ENCODE measurements around the gene CDH23. TPM values are rescaled to one million over a fixed set of nuclear protein-coding genes. Genes with fewer than 3 reads are reported as not detected.
A peak's percentile ranks its signal among the peaks of the same experiment; 100 is the strongest.

The CDH23 gene
- total and polyA plus RNA-seq, 10 of the 15 experiments (the other 5 are each of a cell fraction or from before 2014, with no cell fraction given): 0.09 to 0.40 (median 0.15) TPM; not detected in 1

- Histone ChIP-seq H3K4me3 (0 out of 2 replicates have a peak overlapping the region, but pooled peaks have one; percentile 13), H3K9ac (ENCODE audit: control insufficient read depth, insufficient read depth, low read length) (peak overlapping the region; percentile 73), H3K79me2 (ENCODE audit: control insufficient read depth, insufficient read depth, low read length) (no peaks in the 10 kb centered on the region), H2AFZ (ENCODE audit: control insufficient read depth, low read depth, low read length) (peak overlapping the region; percentile 70), H3K27me3 (replicated peaks in 1 of 2; ENCODE audit: control insufficient read depth in 2 of 2, insufficient read depth in 2 of 2, low read length in 1 of 2) (no peaks in the 10 kb centered on the region), H3K36me3 (ENCODE audit: control insufficient read depth in 2 of 2, insufficient read depth in 2 of 2, low read length in 1 of 2) (no peaks in the 10 kb centered on the region), H3K27ac (ENCODE audit: control insufficient read depth, insufficient read depth) (peak overlapping the region; percentile 81), H3K4me1 (ENCODE audit: control insufficient read depth, insufficient read depth, low read length) (peaks cover 48% of the 10 kb centered on the region), H4K20me1 (ENCODE audit: control insufficient read depth, insufficient read depth) (no peaks in the 10 kb centered on the region), H3K4me2 (ENCODE audit: control insufficient read depth, insufficient read depth) (peak overlapping the region; percentile 90), H3K9me3 (replicated peaks; ENCODE audit: control insufficient read depth, insufficient read depth, low read length) (no peaks in the 10 kb centered on the region)
- peak; percentile 49 for FAIRE-seq
- ChIA-PET POLR2A (interaction anchor here (0.8 to 1.8 kb wide), 4 partner anchors 39 to 355 kb away, joined by 3 to 7 read pairs (median 4); partner anchors contain the start of genes PSAP and VSIR), SMC1A (ENCODE audit: uncharacterized antibody, unreplicated experiment) (interaction anchor here (0.6 to 5.4 kb wide), 11 partner anchors 11 to 50 kb away, joined by 3 to 33 read pairs (median 3); partner anchors contain the start of gene VSIR), CTCF (interaction anchor here (0.5 to 5.1 kb wide), 9 partner anchors 13 to 456 kb away, joined by 3 to 40 read pairs (median 5); partner anchors contain the start of gene VSIR), RAD21 (ENCODE audit: unreplicated experiment) (interaction anchor here (0.6 to 4.4 kb wide), 9 partner anchors 16 to 85 kb away, joined by 3 to 19 read pairs (median 6); partner anchors contain the start of gene VSIR)
- ATAC-seq: peak; percentile 79
- peak; percentile 69 for DNase-seq (ENCODE audit: low read depth, low spot score)
- BruUV-seq (replicated peaks): no TSS peak
- intact Hi-C loops (cut with micrococcal nuclease; ENCODE audit: unreplicated experiment) (loop anchor here (1.0 kb wide), 2 partner anchors 21 to 42 kb away; no protein-coding TSS in a partner anchor), in situ Hi-C loops (cut with MboI) (no loop called here)
- 8% methylated on average over 12 of the region's 12 CpGs for whole genome bisulfite sequencing (ENCODE audit: insufficient coverage, insufficient replicate concordance, low lambda C conversion rate, missing lambda C conversion rate)
- TF ChIP-seq NRF1 (conservative IDR thresholded peaks at IDR 0.05; ENCODE audit: low read depth, low read length) (no peak), SRF (IDR thresholded peaks at IDR 0.05; ENCODE audit: low read depth in 2 of 2, low read length in 2 of 2) (no peak), RELA (IDR thresholded peaks at IDR 0.05; ENCODE audit: borderline replicate concordance, partially characterized antibody) (no peak), FOS (IDR thresholded peaks at IDR 0.05; ENCODE audit: borderline replicate concordance, extremely low read depth, insufficient read length) (no peak), NFXL1 (IDR thresholded peaks at IDR 0.05; ENCODE audit: borderline replicate concordance) (no peak), STAT1 (conservative IDR thresholded peaks at IDR 0.05) (no peak), CHD2 (IDR thresholded peaks at IDR 0.05; ENCODE audit: borderline replicate concordance, low read depth, low read length) (no peak), ZNF384 (IDR thresholded peaks at IDR 0.05; ENCODE audit: borderline replicate concordance, low read depth, low read length) (no peak), BHLHE40 (IDR thresholded peaks at IDR 0.05; ENCODE audit: borderline replicate concordance in 1 of 2, low read depth in 2 of 2, low read length in 1 of 2) (no peak; a peak in 1 of 4 replicates), PML (IDR thresholded peaks at IDR 0.05; ENCODE audit: low read length) (no peak), E2F8 (IDR thresholded peaks at IDR 0.05; ENCODE audit: low read depth, partially characterized antibody) (no peak), MEF2B (IDR thresholded peaks at IDR 0.05; ENCODE audit: partially characterized antibody, poor library complexity, severe bottlenecking) (peak; percentile 78), POLR2AphosphoS5 (IDR thresholded peaks at IDR 0.05; ENCODE audit: low read length) (no peak), YY1 (IDR thresholded peaks at IDR 0.05; ENCODE audit: low read depth, low read length) (no peak), MTA2 (IDR thresholded peaks at IDR 0.05; ENCODE audit: low read depth) (peak; percentile 52; the same call in 1 of the 2 replicates), SIX5 (IDR thresholded peaks at IDR 0.05; ENCODE audit: low read depth, low read length, severe bottlenecking) (no peak), CBX3 (IDR thresholded peaks at IDR 0.05; ENCODE audit: borderline replicate concordance, low read depth) (no peak)
- TF ChIP-seq, protein P1, sequence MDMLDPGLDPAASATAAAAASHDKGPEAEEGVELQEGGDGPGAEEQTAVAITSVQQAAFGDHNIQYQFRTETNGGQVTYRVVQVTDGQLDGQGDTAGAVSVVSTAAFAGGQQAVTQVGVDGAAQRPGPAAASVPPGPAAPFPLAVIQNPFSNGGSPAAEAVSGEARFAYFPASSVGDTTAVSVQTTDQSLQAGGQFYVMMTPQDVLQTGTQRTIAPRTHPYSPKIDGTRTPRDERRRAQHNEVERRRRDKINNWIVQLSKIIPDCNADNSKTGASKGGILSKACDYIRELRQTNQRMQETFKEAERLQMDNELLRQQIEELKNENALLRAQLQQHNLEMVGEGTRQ (IDR thresholded peaks at IDR 0.05; ENCODE audit: borderline replicate concordance, low read depth, low read length): no peak
- TF ChIP-seq, protein P2, sequence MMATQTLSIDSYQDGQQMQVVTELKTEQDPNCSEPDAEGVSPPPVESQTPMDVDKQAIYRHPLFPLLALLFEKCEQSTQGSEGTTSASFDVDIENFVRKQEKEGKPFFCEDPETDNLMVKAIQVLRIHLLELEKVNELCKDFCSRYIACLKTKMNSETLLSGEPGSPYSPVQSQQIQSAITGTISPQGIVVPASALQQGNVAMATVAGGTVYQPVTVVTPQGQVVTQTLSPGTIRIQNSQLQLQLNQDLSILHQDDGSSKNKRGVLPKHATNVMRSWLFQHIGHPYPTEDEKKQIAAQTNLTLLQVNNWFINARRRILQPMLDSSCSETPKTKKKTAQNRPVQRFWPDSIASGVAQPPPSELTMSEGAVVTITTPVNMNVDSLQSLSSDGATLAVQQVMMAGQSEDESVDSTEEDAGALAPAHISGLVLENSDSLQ (IDR thresholded peaks at IDR 0.05): no peak
Measured at GRCh38 chr10:71727105-71727737, 330.5 kb downstream of the CDH23 start.

Data from GM12878 (cell line).